Sigmoid colon (tissue), 7 donors: Measurements from ENCODE around the gene WNT6. TPM values are rescaled to one million over a fixed set of nuclear protein-coding genes. Genes with fewer than 3 reads are reported as not detected.
"Not testable (repeated sequence)": the region's sequence is repeated elsewhere in the genome, so short reads cannot be mapped to it uniquely, and the experiment has no call there.

Experiments
- DNase-seq: peaks from one replicate; pipeline ENCODE4 v3.0.0-alpha.2; 2019
- H3K27ac ChIP-seq, 4 donors: fragments of 200-600 bp; sonication (generic); one replicate each; pipeline ENCODE4 v1.5.1; 2016 to 2019; ENCODE audit warnings: mild to moderate bottlenecking in 1 of 4
- H3K27me3 ChIP-seq, 3 donors: fragments of 200-600 bp; sonication (generic); one replicate each; pipeline ENCODE4 v1.5.1; 2019; ENCODE audit warnings: mild to moderate bottlenecking in 1 of 3
- H3K36me3 ChIP-seq, 4 donors: fragments of 200-600 bp; sonication (generic); one replicate each; pipeline ENCODE4 v1.5.1; 2016 to 2019
- H3K4me1 ChIP-seq, 4 donors: fragments of 200-600 bp; sonication (generic); one replicate each; pipeline ENCODE4 v1.5.1; 2017 to 2019
- H3K4me3 ChIP-seq, 4 donors: fragments of 200-600 bp; sonication (generic); one replicate each; pipeline ENCODE4 v1.5.1; 2017 to 2019; ENCODE audit warnings: mild to moderate bottlenecking in 2 of 4, moderate library complexity in 1 of 4
- H3K9me3 ChIP-seq, 4 donors: fragments of 200-600 bp in 3 of 4; sonication (generic) in 3 of 4; one replicate each; pipeline versions ENCODE4 v1.5.1 to v1.6.1; 2013 to 2019
- CTCF ChIP-seq, 4 experiments: fragments of 450-650 bp in 3 of 4; fragments of 200-600 bp in 1 of 4; IDR thresholded peaks; one replicate each; pipeline ENCODE4 v1.5.1; 2016 to 2019; ENCODE audit warnings: antibody characterized with exemption in 4 of 4, mild to moderate bottlenecking in 3 of 4, moderate library complexity in 2 of 4
- EP300 ChIP-seq, 4 donors: sonication (generic); formaldehyde crosslinking; IDR thresholded peaks; one replicate each; pipeline ENCODE4 v1.6.1; 2017; ENCODE audit warnings: antibody characterized with exemption in 4 of 4
- POLR2A ChIP-seq, 2 donors: fragments of 450-650 bp; IDR thresholded peaks; one replicate each; pipeline ENCODE4 v1.6.1; 2016; ENCODE audit warnings: antibody characterized with exemption in 2 of 2, mild to moderate bottlenecking in 2 of 2, moderate library complexity in 2 of 2
- POLR2AphosphoS5 ChIP-seq, 4 donors: sonication (generic); formaldehyde crosslinking; IDR thresholded peaks; one replicate each; pipeline ENCODE4 v1.6.1; 2017; ENCODE audit warnings: antibody characterized with exemption in 4 of 4
- WGBS, 2 donors: extraction: QIAGEN DNeasy Blood & Tissue Kit; methylation state at CpG; one replicate each; pipeline ENCODE4 v1.1.7; 2013; 5-methylcytosine and 5-hydroxymethylcytosine counted together
- intact Hi-C: fragments of 100-400 bp; cut with DNase I; formaldehyde crosslinking; loops from one replicate; pipeline ENCODE4 v1.15.1; 2023
- polyA plus RNA-seq, 3 donors: library from polyadenylated mRNA; stranded (reverse); fragments of 200-250 nt; gene quantifications; one replicate each; pipeline ENCODE4 v1.2.3, GENCODE V29; 2013
- total RNA-seq, 4 donors: library from RNA; depleted of rRNA; stranded (reverse); fragments of >200 nt; gene quantifications; one replicate each; pipeline ENCODE4 v1.1.0, GENCODE V29; 2016
- donor health status: healthy with polysubstance abuse.
- donor health status: Bipolar disorder and iron deficiency.
- donor health status: healthy.

The WNT6 gene
- total and polyA plus RNA-seq, 7 donors, result 1.5 to 3.9 (median 2.9) TPM; not detected in 2

GRCh38 chr2:218834685-218835084 is 24.9 kb upstream of the WNT6 start:
- intact Hi-C loops, result no loop called here
- no peaks in the 10 kb centered on the region for H3K9me3 ChIP-seq
- no peaks in the 10 kb centered on the region for H3K4me1 ChIP-seq
- no peak overlapping the region for H3K27ac ChIP-seq
- DNase-seq, result peak; percentile 18
- WGBS, 2 donors, result 67 to 70% methylated on average over 4 of the region's 4 CpGs
- no peaks in the 10 kb centered on the region for H3K36me3 ChIP-seq
- no peak overlapping the region for H3K4me3 ChIP-seq
- TF ChIP-seq POLR2AphosphoS5 (IDR thresholded peaks at IDR 0.05), result no peak
- TF ChIP-seq EP300 (IDR thresholded peaks at IDR 0.05), result no peak
- no peak for TF ChIP-seq POLR2A (IDR thresholded peaks at IDR 0.05)
- TF ChIP-seq CTCF (IDR thresholded peaks at IDR 0.05), result no peak
- peaks cover 3 to 32% (median 4%) of the 10 kb centered on the region in 3 donors for H3K27me3 ChIP-seq

- DNase-seq, result no peak
- no peaks in the 10 kb centered on the region for H3K4me1 ChIP-seq
- peaks cover 3 to 19% (median 4%) of the 10 kb centered on the region in 3 donors for H3K27me3 ChIP-seq
- no peaks in the 10 kb centered on the region for H3K36me3 ChIP-seq
- no peaks in the 10 kb centered on the region for H3K9me3 ChIP-seq
- intact Hi-C loops, result no loop called here
- no peak for TF ChIP-seq CTCF (IDR thresholded peaks at IDR 0.05)
- TF ChIP-seq POLR2AphosphoS5 (IDR thresholded peaks at IDR 0.05), result no peak
- no peak for TF ChIP-seq POLR2A (IDR thresholded peaks at IDR 0.05)
- TF ChIP-seq EP300 (IDR thresholded peaks at IDR 0.05), result no peak
- no peak overlapping the region for H3K27ac ChIP-seq
- 66 to 88% methylated on average over 2 of the region's 2 CpGs for WGBS, 2 donors
- no peak overlapping the region for H3K4me3 ChIP-seq
These were observed 22.1 kb upstream of the WNT6 start for GRCh38 chr2:218837495-218837894.

GRCh38 chr2:218839430-218839829 is 20.2 kb upstream of the WNT6 start:
- H3K9me3 ChIP-seq, result no peaks in the 10 kb centered on the region
- DNase-seq, result peak; percentile 40
- WGBS, 2 donors, result 80 to 85% methylated on average over 4 of the region's 4 CpGs
- no peak overlapping the region for H3K4me3 ChIP-seq
- no peaks in the 10 kb centered on the region for H3K4me1 ChIP-seq
- H3K27ac ChIP-seq, result no peak overlapping the region
- H3K27me3 ChIP-seq, result peaks cover 0 to 10% (median 4%) of the 10 kb centered on the region in 3 donors
- TF ChIP-seq EP300 (IDR thresholded peaks at IDR 0.05) (no peak), POLR2AphosphoS5 (IDR thresholded peaks at IDR 0.05) (peak in 1 of 4 donors; percentile 12)
- H3K36me3 ChIP-seq, result no peaks in the 10 kb centered on the region
- intact Hi-C loops, result no loop called here

GRCh38 chr2:218839888-218840287 is 19.7 kb upstream of the WNT6 start:
- Histone ChIP-seq H3K27ac (no peak overlapping the region), H3K9me3 (no peaks in the 10 kb centered on the region), H3K4me1 (no peaks in the 10 kb centered on the region), H3K4me3 (no peak overlapping the region), H3K27me3 (peaks cover 0 to 6% (median 4%) of the 10 kb centered on the region in 3 donors), H3K36me3 (no peaks in the 10 kb centered on the region)
- intact Hi-C loops, result no loop called here
- no peak for TF ChIP-seq POLR2AphosphoS5 (IDR thresholded peaks at IDR 0.05)
- no peak for TF ChIP-seq CTCF (IDR thresholded peaks at IDR 0.05)
- TF ChIP-seq POLR2A (IDR thresholded peaks at IDR 0.05), result no peak
- no peak for TF ChIP-seq EP300 (IDR thresholded peaks at IDR 0.05)
- WGBS, 2 donors, result 81 to 87% methylated on average over 1 of the region's 1 CpG
- DNase-seq, result no peak

GRCh38 chr2:218844334-218844733 is 15.3 kb upstream of the WNT6 start:
- intact Hi-C loops, DNase-seq: not testable (repeated sequence)
- 65 to 91% methylated on average over 5 of the region's 5 CpGs for WGBS, 2 donors

GRCh38 chr2:218846963-218847362 is 12.6 kb upstream of the WNT6 start:
- DNase-seq, H3K4me3 ChIP-seq, H3K9me3 ChIP-seq, H3K27ac ChIP-seq, H3K36me3 ChIP-seq, H3K4me1 ChIP-seq: not testable (repeated sequence)
- intact Hi-C loops, result loop anchor here (1.0 to 5.0 kb wide), 2 partner anchors 120 to 136 kb away; no protein-coding TSS in a partner anchor
- H3K27me3 ChIP-seq, result peaks cover 0 to 40% (median 22%) of the 10 kb centered on the region in 3 donors
- 74 to 83% methylated on average over 18 of the region's 18 CpGs for WGBS, 2 donors

More at GRCh38 chr2:218844334-218844733, 15.3 kb upstream of the WNT6 start:
- H3K4me1 ChIP-seq, H3K4me3 ChIP-seq, H3K9me3 ChIP-seq, H3K27ac ChIP-seq, H3K36me3 ChIP-seq: not testable (repeated sequence)
- peaks cover 0 to 15% (median 4%) of the 10 kb centered on the region in 3 donors for H3K27me3 ChIP-seq
